ENCODE measurements around the gene UMOD.
"Not testable (repeated sequence)": the region's sequence is repeated elsewhere in the genome, so short reads cannot be mapped to it uniquely, and the experiment has no call there.

UMOD gene

GRCh38 chr16:20363191-20363590, 10.7 kb upstream of the UMOD start:
- DNase-seq = no peak

- DNase-seq = no peak
Observed at GRCh38 chr16:20359997-20360396, 7.5 kb upstream of the UMOD start.

GRCh38 chr16:20355114-20355782, 2.7 kb upstream of the UMOD start:
- DNase-seq = no peak

- DNase-seq = no peak
Observed at GRCh38 chr16:20353379-20353778, 864 bp upstream of the UMOD start.

- DNase-seq = no peak
Observed at GRCh38 chr16:20349615-20350014, 2.9 kb downstream of the UMOD start.

- DNase-seq = no peak
Observed at GRCh38 chr16:20348365-20349185, 3.9 kb downstream of the UMOD start.

GRCh38 chr16:20347666-20348364, 4.7 kb downstream of the UMOD start:
- DNase-seq = no peak

GRCh38 chr16:20344611-20345010, 7.9 kb downstream of the UMOD start:
- no peak for DNase-seq

- no peak for DNase-seq
Observed at GRCh38 chr16:20339744-20340143, 12.8 kb downstream of the UMOD start.

GRCh38 chr16:20336955-20337354, 15.6 kb downstream of the UMOD start:
- no peak for DNase-seq

- no peak for DNase-seq
Observed at GRCh38 chr16:20334396-20334795, 18.1 kb downstream of the UMOD start.

- no peak for DNase-seq
Observed at GRCh38 chr16:20333120-20333519, 19.4 kb downstream of the UMOD start.

- DNase-seq = no peak
Observed at GRCh38 chr16:20332411-20332810, 20.1 kb downstream of the UMOD start.

GRCh38 chr16:20331635-20332034, 20.9 kb downstream of the UMOD start:
- DNase-seq = no peak

- no peak for DNase-seq
Observed at GRCh38 chr16:20329392-20330138, 22.9 kb downstream of the UMOD start.

GRCh38 chr16:20327444-20328041, 25.0 kb downstream of the UMOD start, which contains the start of gene GP2:
TSS of gene GP2 (minus strand) at chr16:20327513. CDS start at chr16:20326431, 1,082 bp downstream.
- no peak for DNase-seq

GRCh38 chr16:20326321-20326720, 26.2 kb downstream of the UMOD start:
- no peak for DNase-seq

GRCh38 chr16:20325005-20325404, 27.5 kb downstream of the UMOD start:
- no peak for DNase-seq

- no peak for DNase-seq
Observed at GRCh38 chr16:20323591-20324117, 28.9 kb downstream of the UMOD start.

- DNase-seq = no peak
Observed at GRCh38 chr16:20322696-20323095, 29.8 kb downstream of the UMOD start.

GRCh38 chr16:20321671-20322070, 30.8 kb downstream of the UMOD start:
- no peak for DNase-seq

- not testable (repeated sequence) for DNase-seq
Observed at GRCh38 chr16:20321051-20321450, 31.5 kb downstream of the UMOD start.
